SK-N-MC (cell line): ENCODE data around the gene PRPF19.

Source experiments
- DNase-seq: peaks from one replicate; pipeline ENCODE4 v3.0.0-alpha.2; 2011; ENCODE audit warnings: low read depth, low spot score
- H3K27ac ChIP-seq: fragments of 200-600 bp; sonication (generic); 2 replicates; pipeline ENCODE4 v1.5.1; 2016; ENCODE audit warnings: mixed run types
- H3K36me3 ChIP-seq: fragments of 200-600 bp; sonication (generic); 2 replicates; pipeline ENCODE4 v1.6.1; 2017; ENCODE audit warnings: antibody characterized with exemption, low read length, mixed read lengths; ENCODE audit not compliant: insufficient read depth
- H3K4me3 ChIP-seq: fragments of 200-600 bp; sonication (generic); 2 replicates; pipeline ENCODE4 v1.5.1; 2016
- H3K9ac ChIP-seq: fragments of 200-600 bp; sonication (generic); 2 replicates; pipeline ENCODE4 v1.8.0; 2017; ENCODE audit warnings: mixed run types, mixed read lengths; ENCODE audit not compliant: insufficient read length
- H3K9me3 ChIP-seq: fragments of 200-600 bp; sonication (generic); 2 replicates; pipeline ENCODE4 v1.6.1; 2017; ENCODE audit warnings: low read depth, mild to moderate bottlenecking, antibody characterized with exemption, low read length, moderate library complexity, mixed read lengths
- EZH2 ChIP-seq: fragments of 200-600 bp; sonication (generic); IDR thresholded peaks from one replicate; pipeline ENCODE4 v1.6.1; 2017; ENCODE audit warnings: antibody characterized with exemption
- FOXP2 ChIP-seq: optimal IDR thresholded peaks from 2 replicates; pipeline ENCODE3; 2011; ENCODE audit warnings: mild to moderate bottlenecking, moderate library complexity; ENCODE audit not compliant: insufficient read depth; ENCODE audit errors: extremely low read length, control extremely low read depth
- POLR2AphosphoS5 ChIP-seq: IDR thresholded peaks from 2 replicates; pipeline ENCODE4 v1.6.1; 2012; ENCODE audit warnings: mild to moderate bottlenecking, low read depth, low read length, borderline replicate concordance

PRPF19 gene

GRCh38 chr11:60878245-60879101 lies 27.9 kb downstream of the PRPF19 start:
- no peaks in the 10 kb centered on the region for H3K9me3 ChIP-seq
- H3K4me3 ChIP-seq, result no peak overlapping the region
- TF ChIP-seq FOXP2 (no peak), EZH2 (no peak), POLR2AphosphoS5 (no peak)
- 0 out of 2 replicates have a peak, but pooled peaks cover 13% of the 10 kb centered on the region for H3K36me3 ChIP-seq
- H3K9ac ChIP-seq, result no peak overlapping the region
- H3K27ac ChIP-seq, result no peak overlapping the region
- DNase-seq, result no peak

- TF ChIP-seq POLR2AphosphoS5, result no peak
- no peak for TF ChIP-seq FOXP2
- TF ChIP-seq EZH2, result no peak
- 0 out of 2 replicates have a peak, but pooled peaks cover 13% of the 10 kb centered on the region for H3K36me3 ChIP-seq
- no peaks in the 10 kb centered on the region for H3K9me3 ChIP-seq
- no peak overlapping the region for H3K4me3 ChIP-seq
- no peak for DNase-seq
- H3K27ac ChIP-seq, result no peak overlapping the region
- H3K9ac ChIP-seq, result no peak overlapping the region
Measured at GRCh38 chr11:60876168-60876485, 30.3 kb downstream of the PRPF19 start.

GRCh38 chr11:60875366-60876167 lies 30.8 kb downstream of the PRPF19 start:
- Histone ChIP-seq H3K9me3 (no peaks in the 10 kb centered on the region), H3K27ac (no peak overlapping the region), H3K4me3 (no peak overlapping the region), H3K9ac (no peak overlapping the region), H3K36me3 (0 out of 2 replicates have a peak, but pooled peaks cover 8% of the 10 kb centered on the region)
- DNase-seq, result no peak
- TF ChIP-seq POLR2AphosphoS5, result no peak
- no peak for TF ChIP-seq EZH2
- no peak for TF ChIP-seq FOXP2

- Histone ChIP-seq H3K9me3 (no peaks in the 10 kb centered on the region), H3K9ac (no peak overlapping the region), H3K4me3 (no peak overlapping the region), H3K27ac (no peak overlapping the region), H3K36me3 (no peaks in the 10 kb centered on the region)
- TF ChIP-seq EZH2 (no peak), FOXP2 (no peak), POLR2AphosphoS5 (no peak)
- no peak for DNase-seq
Measured at GRCh38 chr11:60874421-60875365, 31.7 kb downstream of the PRPF19 start.

DNA sequence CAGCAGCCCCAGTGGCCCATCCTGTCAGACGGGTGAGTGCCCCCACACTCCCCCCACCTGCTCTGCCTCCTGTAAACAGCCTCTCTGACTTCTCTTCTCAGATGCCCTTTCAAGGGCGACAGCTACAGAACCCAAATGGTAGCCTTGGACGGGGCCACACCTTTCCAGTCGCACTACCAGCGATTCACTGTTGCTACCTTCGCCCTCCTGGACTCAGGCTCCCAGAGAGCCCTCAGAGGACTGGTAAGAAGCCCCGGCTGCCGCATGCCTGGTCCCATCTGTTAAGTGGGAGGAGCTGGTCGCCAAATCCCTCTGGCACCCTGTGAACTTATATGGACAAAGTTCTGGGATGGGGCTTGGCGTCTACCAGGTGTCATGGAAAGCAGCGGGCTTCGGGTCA lies 32.9 kb downstream of the PRPF19 start:
- Histone ChIP-seq H3K9ac (no peak overlapping the region), H3K9me3 (no peaks in the 10 kb centered on the region), H3K4me3 (no peak overlapping the region), H3K27ac (no peak overlapping the region), H3K36me3 (no peaks in the 10 kb centered on the region)
- no peak for DNase-seq
- TF ChIP-seq POLR2AphosphoS5, result no peak
- no peak for TF ChIP-seq EZH2
- no peak for TF ChIP-seq FOXP2

GRCh38 chr11:60872961-60873524 lies 33.3 kb downstream of the PRPF19 start:
- H3K9ac ChIP-seq, result no peak overlapping the region
- no peak overlapping the region for H3K27ac ChIP-seq
- no peak for DNase-seq
- no peaks in the 10 kb centered on the region for H3K36me3 ChIP-seq
- no peak overlapping the region for H3K4me3 ChIP-seq
- TF ChIP-seq FOXP2, result no peak
- TF ChIP-seq POLR2AphosphoS5, result no peak
- no peak for TF ChIP-seq EZH2
- no peaks in the 10 kb centered on the region for H3K9me3 ChIP-seq

DNA sequence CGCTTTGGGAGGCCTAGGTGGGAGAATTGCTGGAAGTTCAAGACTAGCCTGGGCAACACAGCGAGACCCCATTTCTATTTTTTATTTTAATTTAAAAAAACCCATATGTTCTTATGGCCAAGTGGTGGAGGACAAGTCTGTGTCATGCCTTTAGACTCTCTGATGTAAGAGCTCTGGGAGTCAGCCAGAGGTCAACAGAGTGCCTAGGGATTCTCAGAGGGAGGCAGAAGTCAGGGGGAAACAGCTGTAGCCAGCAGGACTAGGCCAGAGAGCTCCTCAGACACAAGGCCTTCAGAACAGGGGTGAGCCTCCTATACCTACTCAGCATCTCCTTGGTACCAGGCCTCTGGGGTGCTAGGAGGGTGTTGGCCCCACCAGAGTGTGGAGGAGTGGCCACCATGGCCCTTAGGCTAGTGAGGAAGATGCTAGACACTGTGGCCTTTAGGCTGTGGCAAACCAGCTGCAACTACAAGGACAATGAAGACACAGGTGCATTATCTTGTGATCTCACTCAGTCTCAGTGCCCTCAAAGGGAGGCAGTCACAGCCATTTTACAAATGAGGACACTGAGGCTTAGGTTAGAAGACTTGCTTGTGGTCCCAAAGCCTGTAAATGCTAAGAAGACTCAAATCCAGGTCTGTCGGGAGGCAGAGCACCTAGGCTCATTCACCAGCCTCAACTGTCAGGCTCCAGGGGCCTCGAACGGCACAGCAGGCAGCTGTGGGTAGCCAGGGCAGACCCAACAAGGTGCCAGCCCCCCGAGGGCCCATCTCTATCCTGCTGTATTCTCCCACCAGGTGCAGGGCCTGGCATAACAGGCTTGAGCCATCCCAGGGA lies 34.0 kb downstream of the PRPF19 start:
- no peak for DNase-seq
- TF ChIP-seq FOXP2, result no peak
- Histone ChIP-seq H3K9ac (no peak overlapping the region), H3K27ac (no peak overlapping the region), H3K9me3 (no peaks in the 10 kb centered on the region), H3K4me3 (no peak overlapping the region), H3K36me3 (no peaks in the 10 kb centered on the region)
